Measurements from ENCODE around the gene ITGB4. TPM values are rescaled to one million over a fixed set of nuclear protein-coding genes. Genes with fewer than 3 reads are reported as not detected.

The ITGB4 gene
- 0.84 and 1.1 TPM in 2 replicates for total RNA-seq (2011; cell fraction: chromatin; rRNA removed; ENCODE audit: low replicate concordance)
- 1.7 and 2.4 TPM in 2 replicates for total RNA-seq (2011; cell fraction: nucleolus; rRNA removed)
- total RNA-seq (2011; cell fraction: nucleoplasm; rRNA removed), result 1.4 and 1.9 TPM in 2 replicates
- total RNA-seq (2014; rRNA removed) (0.05 and 0.82 TPM in 2 replicates), total RNA-seq (2014; rRNA removed; fragmentation: Illumina TruSeq; extraction: Trizol) (not detected in 2 replicates), total RNA-seq (2015; rRNA removed; fragmentation: Illumina TruSeq; extraction: Trizol) (0.25 and 0.26 TPM in 2 replicates), total RNA-seq (2021) (0.89 and 2.8 TPM in 2 replicates), polyA plus RNA-seq (2011; rRNA removed) (0.95 and 1.3 TPM in 2 replicates), polyA plus RNA-seq (2014; fragmentation: Illumina TruSeq; extraction: Trizol) (0.58 and 0.86 TPM in 2 replicates), polyA plus RNA-seq (2014; fragmentation: Nextera tagmentation; extraction: Ambion mirVana) (not detected), polyA plus RNA-seq (2014; rRNA removed) (0.93 and 1.2 TPM in 2 replicates), polyA minus RNA-seq (2011; rRNA and poly(A)+ RNA removed) (0.24 and 0.32 TPM in 2 replicates), Bru-seq, nascent RNA (percentile 18 among the genes with signal in this experiment), BruChase-seq, experiment 1, labeled RNA remaining after a 2-hour chase (percentile 13 among the genes with signal in this experiment), BruChase-seq, experiment 2, labeled RNA remaining after a 6-hour chase (percentile 18 among the genes with signal in this experiment)
- 1.1 and 2.0 TPM in 2 replicates for polyA plus RNA-seq (2011; cell fraction: cytosol; rRNA removed)
- polyA plus RNA-seq (2011; cell fraction: nucleus; rRNA removed), result 2.3 and 2.6 TPM in 2 replicates
- polyA plus RNA-seq (2012), result 1.9 and 4.1 TPM in 2 replicates
- 3.4 and 4.2 TPM in 2 replicates for polyA minus RNA-seq (2011; cell fraction: cytosol; rRNA and poly(A)+ RNA removed)
- 0.89 and 1.2 TPM in 2 replicates for polyA minus RNA-seq (2011; cell fraction: nucleus; rRNA and poly(A)+ RNA removed)
- long read RNA-seq, experiment 1, partial matches to known transcripts, result 2 of 2 reads
- long read RNA-seq, experiment 1, other reads (novel, unspliced or antisense), result 0 of 2 reads
- long read RNA-seq, experiment 2, partial matches to known transcripts, result 2 of 2 reads
- long read RNA-seq, experiment 2, other reads (novel, unspliced or antisense), result 0 of 2 reads
- long read RNA-seq, experiment 3, partial matches to known transcripts, result 1 of 1 reads
- long read RNA-seq, experiment 3, other reads (novel, unspliced or antisense), result 0 of 1 reads

DNA sequence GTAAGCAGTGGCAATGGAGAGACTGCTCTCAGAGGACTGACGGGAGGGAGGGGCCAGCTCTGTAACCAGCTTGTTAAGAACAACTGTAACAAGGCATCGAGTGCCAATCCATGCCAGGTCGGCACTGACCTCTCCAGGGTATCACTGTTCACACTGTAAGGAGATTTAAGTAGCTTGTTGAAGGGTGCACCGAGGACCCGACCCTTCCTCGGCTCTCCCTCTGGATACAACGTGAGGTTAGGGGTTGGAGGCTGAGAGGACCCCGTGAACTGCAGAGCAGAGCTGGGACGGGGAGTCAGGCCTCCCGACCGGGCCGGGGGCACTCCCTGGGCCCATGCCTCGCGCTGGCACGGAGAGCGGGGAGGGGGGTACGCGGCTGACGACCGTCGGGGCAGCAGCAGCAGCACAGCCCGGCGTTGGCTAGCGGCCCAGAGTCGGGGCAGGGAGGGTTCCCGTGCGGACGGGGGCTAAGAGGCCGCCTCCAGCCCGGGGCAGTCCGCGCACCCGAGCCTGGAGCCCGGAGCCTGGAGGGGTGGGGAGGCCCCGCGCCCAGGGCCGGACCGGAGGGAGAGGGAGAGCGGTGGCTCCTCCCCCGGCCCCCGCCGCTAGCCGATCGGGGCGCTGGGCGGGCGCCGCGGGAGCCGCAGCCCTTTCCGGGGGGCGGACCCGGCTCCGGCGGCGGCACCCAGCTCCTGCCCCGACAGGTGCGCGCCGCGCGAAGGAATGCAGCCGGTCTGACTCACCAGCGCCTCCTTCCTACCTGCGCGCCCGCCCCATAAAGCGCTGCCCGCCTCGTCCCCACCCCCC lies at the start of gene ITGB4:
ITGB4 (plus strand) TSS at position 804 of the 807 bp plus-strand sequence. CDS start 3,245 bp downstream, outside the sequence.
- FAIRE-seq (no peak), DNase-seq (ENCODE audit: extremely low read depth in 1 of 4, low spot score in 3 of 4) (peak; percentile 40 to 95 (median 80)), ATAC-seq (peak; percentile 77)
- 8% methylated on average over 16 of the region's 70 CpGs for WGBS (ENCODE audit: insufficient coverage, low coverage, missing lambda C conversion rate)
- Histone ChIP-seq H3K79me2 (ENCODE audit: control insufficient read depth, insufficient read depth, low read length) (no peaks in the 10 kb centered on the region), H3K9me1 (ENCODE audit: control insufficient read depth, insufficient read depth, low read length) (no peaks in the 10 kb centered on the region), H3K4me2 (ENCODE audit: insufficient read depth, low read length) (peak within 1 kb of the TSS; percentile 35), H2AFZ (ENCODE audit: low read depth, low read length) (peak within 1 kb of the TSS; percentile 49; the same call in 1 of the 2 replicates), H3K9ac (ENCODE audit: insufficient read depth in 1 of 2, low read depth in 2 of 2, low read length in 2 of 2) (peak within 1 kb of the TSS in 1 of 2 experiments; percentile 80; a peak in 2 of 4 replicates), H3K27ac (ENCODE audit: extremely low read depth, low read depth, low read length) (no peak within 1 kb of the TSS), H4K20me1 (replicated peaks; ENCODE audit: control insufficient read depth, insufficient read depth, low read length) (no peaks in the 10 kb centered on the region; the same call in 1 of the 2 replicates), H3K4me1 (replicated peaks in 1 of 2; ENCODE audit: control insufficient read depth in 2 of 2, insufficient read depth in 2 of 2, low read length in 2 of 2) (peaks cover 0 to 32% of the 10 kb centered on the region in 2 experiments; a peak in 3 of 5 replicates), H3K27me3 (ENCODE audit: control insufficient read depth in 2 of 2, insufficient read depth in 2 of 2, low read length in 2 of 2) (peaks cover 18 to 58% of the 10 kb centered on the region in 2 experiments), H3K36me3 (ENCODE audit: control insufficient read depth, insufficient read depth, low read length) (no peaks in the 10 kb centered on the region), H3K4me3 (peak within 1 kb of the TSS; percentile 31), H3K9me3 (replicated peaks; ENCODE audit: control insufficient read depth, insufficient read depth, low read depth, low read length) (no peaks in the 10 kb centered on the region)
- no TSS peak for BruUV-seq (replicated peaks)
- POLR2A ChIA-PET, result interaction anchor here (0.6 to 2.0 kb wide), 5 partner anchors 9 to 442 kb away, joined by 3 to 12 read pairs (median 3); no protein-coding TSS in a partner anchor
- CTCF ChIA-PET (ENCODE audit: low intra/inter-chr PET ratio), result no interaction called here
- in situ Hi-C loops (cut with MboI) (no loop called here), intact Hi-C loops (cut with micrococcal nuclease) (no loop called here)
- TF ChIP-seq PCBP1 (IDR thresholded peaks at IDR 0.05; ENCODE audit: low read depth, low read length, poor library complexity, severe bottlenecking) (peak; percentile 29), BRCA1 (IDR thresholded peaks at IDR 0.05) (no peak), BRCA1 (CRISPR knock-in tag; IDR thresholded peaks at IDR 0.05) (no peak), NR3C1 (CRISPR knock-in tag; IDR thresholded peaks at IDR 0.05) (no peak), NELFE (IDR thresholded peaks at IDR 0.05; ENCODE audit: insufficient read depth, insufficient read length) (no peak), CBX3 (IDR thresholded peaks at IDR 0.05; ENCODE audit: borderline replicate concordance in 1 of 2, low read length in 2 of 2) (no peak), SIN3B (IDR thresholded peaks at IDR 0.05; ENCODE audit: low read depth) (0 out of 2 replicates have a peak, but pooled peaks have one; percentile 21), NFIC (IDR thresholded peaks at IDR 0.05) (peak; percentile 63), MBD2 (IDR thresholded peaks at IDR 0.05; ENCODE audit: borderline replicate concordance, low read depth) (no peak), ZBTB7A (IDR thresholded peaks at IDR 0.05; ENCODE audit: borderline replicate concordance, control insufficient read depth, low read depth, low read length) (no peak), SP2 (IDR thresholded peaks at IDR 0.05; ENCODE audit: extremely low read depth, low read depth, low read length, poor library complexity, severe bottlenecking) (no peak), CXXC5 (CRISPR knock-in tag; IDR thresholded peaks at IDR 0.05) (peak; percentile 33; the same call in 1 of the 2 replicates), SRSF1 (IDR thresholded peaks at IDR 0.05; ENCODE audit: low read depth, low read length) (no peak), HLTF (IDR thresholded peaks at IDR 0.05) (no peak), GABPB2 (CRISPR knock-in tag; conservative IDR thresholded peaks at IDR 0.05) (no peak)
- TF ChIP-seq, protein P1, sequence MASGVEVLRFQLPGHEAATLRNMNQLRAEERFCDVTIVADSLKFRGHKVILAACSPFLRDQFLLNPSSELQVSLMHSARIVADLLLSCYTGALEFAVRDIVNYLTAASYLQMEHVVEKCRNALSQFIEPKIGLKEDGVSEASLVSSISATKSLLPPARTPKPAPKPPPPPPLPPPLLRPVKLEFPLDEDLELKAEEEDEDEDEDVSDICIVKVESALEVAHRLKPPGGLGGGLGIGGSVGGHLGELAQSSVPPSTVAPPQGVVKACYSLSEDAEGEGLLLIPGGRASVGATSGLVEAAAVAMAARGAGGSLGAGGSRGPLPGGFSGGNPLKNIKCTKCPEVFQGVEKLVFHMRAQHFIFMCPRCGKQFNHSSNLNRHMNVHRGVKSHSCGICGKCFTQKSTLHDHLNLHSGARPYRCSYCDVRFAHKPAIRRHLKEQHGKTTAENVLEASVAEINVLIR (CRISPR knock-in tag; IDR thresholded peaks at IDR 0.05), result no peak

All from K562 (cell line).